ENCODE data around the gene PRR20A.
"Not testable (repeated sequence)": the region's sequence is repeated elsewhere in the genome, so short reads cannot be mapped to it uniquely, and the experiment has no call there.

PRR20A gene

GRCh38 chr13:57140235-57140968 is at the start of gene PRR20A:
Gene PRR20A (plus strand): TSS chr13:57140918. CDS start chr13:57141305, 387 bp downstream.
- H4K20me1 ChIP-seq (ENCODE audit: insufficient read depth, low read length); H3K9me2 ChIP-seq (replicated peaks; ENCODE audit: insufficient read depth, low read length); H3K27ac ChIP-seq (ENCODE audit: low read length); H3K4me2 ChIP-seq (ENCODE audit: low read depth, low read length); H3K9ac ChIP-seq (ENCODE audit: low read length); H3K9me3 ChIP-seq (replicated peaks; ENCODE audit: insufficient read depth, low read length); H3K4me1 ChIP-seq (ENCODE audit: low read length); H3K4me3 ChIP-seq (ENCODE audit: low read length); H3K79me2 ChIP-seq (ENCODE audit: low read length); H3K27me3 ChIP-seq (replicated peaks; ENCODE audit: insufficient read depth, low read length); H3F3A ChIP-seq (ENCODE audit: insufficient read depth, low read length); DNase-seq; H3K36me3 ChIP-seq (replicated peaks; ENCODE audit: insufficient read depth, low read length); H2AFZ ChIP-seq (ENCODE audit: low read length): not testable (repeated sequence)

DNA sequence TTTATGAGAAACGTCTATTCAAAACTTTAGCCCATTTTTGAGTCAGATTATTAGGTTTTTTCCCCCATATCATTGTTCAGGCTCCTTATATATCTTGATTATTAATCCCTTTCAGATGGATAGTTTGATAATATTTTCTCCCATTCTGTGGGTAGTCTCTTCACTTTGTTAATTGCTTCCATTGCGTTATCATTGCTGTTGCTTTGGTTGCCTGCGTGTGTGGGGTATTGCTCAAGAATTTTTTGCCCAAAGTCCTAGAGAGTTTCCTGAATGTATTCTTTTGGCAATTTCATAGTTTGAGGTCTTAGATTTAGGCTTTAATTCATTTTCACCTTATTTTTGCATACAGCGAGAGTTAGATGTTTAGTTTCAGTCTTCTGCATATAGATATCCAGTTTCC is 25.8 kb upstream of the PRR20A start:
- Histone ChIP-seq H3K4me3 (ENCODE audit: low read length) (no peak overlapping the region), H3K9me3 (replicated peaks; ENCODE audit: insufficient read depth, low read length) (no peaks in the 10 kb centered on the region), H3K79me2 (ENCODE audit: low read length) (no peaks in the 10 kb centered on the region), H3K4me1 (ENCODE audit: low read length) (no peaks in the 10 kb centered on the region), H3K9me2 (replicated peaks; ENCODE audit: insufficient read depth, low read length) (no peaks in the 10 kb centered on the region), H3K9ac (ENCODE audit: low read length) (no peak overlapping the region), H2AFZ (ENCODE audit: low read length) (no peak overlapping the region), H3K27ac (ENCODE audit: low read length) (no peak overlapping the region), H3F3A (ENCODE audit: insufficient read depth, low read length) (no peaks in the 10 kb centered on the region), H4K20me1 (ENCODE audit: insufficient read depth, low read length) (no peaks in the 10 kb centered on the region), H3K27me3 (replicated peaks; ENCODE audit: insufficient read depth, low read length) (no peaks in the 10 kb centered on the region), H3K4me2 (ENCODE audit: low read depth, low read length) (no peak overlapping the region), H3K36me3 (replicated peaks; ENCODE audit: insufficient read depth, low read length) (no peaks in the 10 kb centered on the region)
- DNase-seq: no peak
- TF ChIP-seq EZH2phosphoT487 (IDR thresholded peaks at IDR 0.05; ENCODE audit: low read length): no peak
- TF ChIP-seq, protein P1, sequence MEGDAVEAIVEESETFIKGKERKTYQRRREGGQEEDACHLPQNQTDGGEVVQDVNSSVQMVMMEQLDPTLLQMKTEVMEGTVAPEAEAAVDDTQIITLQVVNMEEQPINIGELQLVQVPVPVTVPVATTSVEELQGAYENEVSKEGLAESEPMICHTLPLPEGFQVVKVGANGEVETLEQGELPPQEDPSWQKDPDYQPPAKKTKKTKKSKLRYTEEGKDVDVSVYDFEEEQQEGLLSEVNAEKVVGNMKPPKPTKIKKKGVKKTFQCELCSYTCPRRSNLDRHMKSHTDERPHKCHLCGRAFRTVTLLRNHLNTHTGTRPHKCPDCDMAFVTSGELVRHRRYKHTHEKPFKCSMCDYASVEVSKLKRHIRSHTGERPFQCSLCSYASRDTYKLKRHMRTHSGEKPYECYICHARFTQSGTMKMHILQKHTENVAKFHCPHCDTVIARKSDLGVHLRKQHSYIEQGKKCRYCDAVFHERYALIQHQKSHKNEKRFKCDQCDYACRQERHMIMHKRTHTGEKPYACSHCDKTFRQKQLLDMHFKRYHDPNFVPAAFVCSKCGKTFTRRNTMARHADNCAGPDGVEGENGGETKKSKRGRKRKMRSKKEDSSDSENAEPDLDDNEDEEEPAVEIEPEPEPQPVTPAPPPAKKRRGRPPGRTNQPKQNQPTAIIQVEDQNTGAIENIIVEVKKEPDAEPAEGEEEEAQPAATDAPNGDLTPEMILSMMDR (IDR thresholded peaks at IDR 0.05; ENCODE audit: low read length): no peak
- no peak for TF ChIP-seq EZH2 (optimal IDR thresholded peaks at IDR 0.05; ENCODE audit: low read depth, low read length)

DNA sequence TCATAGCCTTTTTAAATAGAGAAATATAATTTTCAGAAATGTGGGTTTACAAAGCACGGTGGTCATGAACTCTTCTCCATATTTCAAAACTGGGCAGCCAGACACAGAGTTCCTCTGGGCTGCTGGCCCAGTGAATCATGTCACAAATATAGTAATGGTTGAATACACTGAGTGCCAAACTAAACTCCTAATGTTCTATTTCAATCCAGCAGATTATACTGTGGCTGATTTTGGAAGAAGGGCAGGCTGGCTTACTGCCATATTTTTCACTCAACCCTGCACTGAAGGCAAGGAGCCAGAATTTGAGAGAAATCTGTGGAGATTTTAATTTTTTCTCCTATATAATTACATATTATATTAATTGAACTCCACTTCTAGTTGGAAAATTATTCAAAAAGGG is 17.0 kb upstream of the PRR20A start:
- Histone ChIP-seq H3F3A (ENCODE audit: insufficient read depth, low read length) (no peaks in the 10 kb centered on the region), H3K4me1 (ENCODE audit: low read length) (no peaks in the 10 kb centered on the region), H3K4me2 (ENCODE audit: low read depth, low read length) (no peak overlapping the region), H4K20me1 (ENCODE audit: insufficient read depth, low read length) (no peaks in the 10 kb centered on the region), H3K79me2 (ENCODE audit: low read length) (no peaks in the 10 kb centered on the region), H3K27me3 (replicated peaks; ENCODE audit: insufficient read depth, low read length) (no peaks in the 10 kb centered on the region), H2AFZ (ENCODE audit: low read length) (no peak overlapping the region), H3K27ac (ENCODE audit: low read length) (no peak overlapping the region), H3K4me3 (ENCODE audit: low read length) (no peak overlapping the region), H3K9me3 (replicated peaks; ENCODE audit: insufficient read depth, low read length) (no peaks in the 10 kb centered on the region), H3K36me3 (replicated peaks; ENCODE audit: insufficient read depth, low read length) (no peaks in the 10 kb centered on the region), H3K9me2 (replicated peaks; ENCODE audit: insufficient read depth, low read length) (no peaks in the 10 kb centered on the region), H3K9ac (ENCODE audit: low read length) (no peak overlapping the region)
- no peak for TF ChIP-seq EZH2 (optimal IDR thresholded peaks at IDR 0.05; ENCODE audit: low read depth, low read length)
- TF ChIP-seq EZH2phosphoT487 (IDR thresholded peaks at IDR 0.05; ENCODE audit: low read length): no peak
- TF ChIP-seq, protein P1 (IDR thresholded peaks at IDR 0.05; ENCODE audit: low read length): no peak
- DNase-seq: no peak

DNA sequence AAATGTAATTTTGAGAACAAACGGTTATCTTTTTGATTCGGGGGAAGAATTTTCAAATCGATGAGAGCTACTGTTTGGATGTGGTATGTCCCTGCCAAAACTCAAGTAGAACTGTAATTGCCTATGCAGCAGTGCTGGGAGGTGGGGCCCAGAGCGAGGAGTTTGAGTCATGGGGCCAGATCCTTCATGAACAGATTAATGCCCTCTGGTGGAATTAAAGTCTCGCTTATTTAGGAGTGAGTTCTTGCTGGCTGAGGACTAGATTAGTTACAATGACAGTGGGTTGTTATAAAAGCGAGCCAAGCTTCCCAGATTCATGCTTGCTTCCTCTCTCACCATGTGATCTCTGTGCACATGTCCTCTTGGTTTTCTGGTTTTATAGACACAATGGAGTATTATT is 11.8 kb upstream of the PRR20A start:
- Histone ChIP-seq H3F3A (ENCODE audit: insufficient read depth, low read length) (no peaks in the 10 kb centered on the region), H3K9me2 (replicated peaks; ENCODE audit: insufficient read depth, low read length) (no peaks in the 10 kb centered on the region), H3K4me3 (ENCODE audit: low read length) (no peak overlapping the region), H3K27ac (ENCODE audit: low read length) (no peak overlapping the region), H4K20me1 (ENCODE audit: insufficient read depth, low read length) (no peaks in the 10 kb centered on the region), H3K4me1 (ENCODE audit: low read length) (no peaks in the 10 kb centered on the region), H3K4me2 (ENCODE audit: low read depth, low read length) (no peak overlapping the region), H3K27me3 (replicated peaks; ENCODE audit: insufficient read depth, low read length) (no peaks in the 10 kb centered on the region), H3K36me3 (replicated peaks; ENCODE audit: insufficient read depth, low read length) (no peaks in the 10 kb centered on the region), H3K79me2 (ENCODE audit: low read length) (no peaks in the 10 kb centered on the region), H2AFZ (ENCODE audit: low read length) (no peak overlapping the region), H3K9ac (ENCODE audit: low read length) (no peak overlapping the region), H3K9me3 (replicated peaks; ENCODE audit: insufficient read depth, low read length) (no peaks in the 10 kb centered on the region)
- no peak for DNase-seq
- TF ChIP-seq, protein P1 (IDR thresholded peaks at IDR 0.05; ENCODE audit: low read length): no peak
- no peak for TF ChIP-seq EZH2 (optimal IDR thresholded peaks at IDR 0.05; ENCODE audit: low read depth, low read length)
- TF ChIP-seq EZH2phosphoT487 (IDR thresholded peaks at IDR 0.05; ENCODE audit: low read length): no peak

Measured in MM.1S (cell line).